HCT116 (cell line): ENCODE results near the gene GPR146. TPM values are rescaled to one million over a fixed set of nuclear protein-coding genes. Genes with fewer than 3 reads are reported as not detected.

Experiments used
- ATAC-seq: fragments of 200-7000 bp; cut with Tn5 transposase; 2 replicates; pipeline ENCODE4 v1.9.1; 2020; ENCODE audit warnings: mild to moderate bottlenecking, moderate library complexity
- BruUV-seq: library from RNA; stranded (reverse); fragments of 400-500 nt; replicated peaks from 2 replicates; lab custom pipeline; 2021; lab: Mats Ljungman, UMichigan
- CTCF ChIA-PET: fragments of 300-600 bp; sonication (Branson Sonifier 250); formaldehyde crosslinking; loops from one replicate; lab custom pipeline; 2021; ENCODE audit warnings: antibody characterized with exemption; lab: Charles Lee
- POLR2A ChIA-PET: fragments of 300-600, 350-600 bp; sonication (Branson Sonifier 250); formaldehyde crosslinking; loops from one replicate; lab custom pipeline; 2021; ENCODE audit warnings: antibody characterized with exemption; lab: Charles Lee
- RAD21 ChIA-PET, 2 experiments: fragments of 300-600 bp; sonication (Branson Sonifier 250); formaldehyde crosslinking; loops; one replicate each; lab custom pipeline; 2023; ENCODE audit warnings: low total read pairs in 2 of 2; ENCODE audit not compliant: uncharacterized antibody in 2 of 2, unreplicated experiment in 2 of 2, low non-redundant PET in 1 of 2; lab: Charles Lee
- DNase-seq: peaks from one replicate; pipeline ENCODE4 v3.0.0-alpha.2; 2010; ENCODE audit warnings: low read depth, low spot score
- H2AFZ ChIP-seq: fragments of 200-600 bp; shearing (Covaris generic), sonication (generic); 2 replicates; pipeline ENCODE4 v1.6.1; 2017; ENCODE audit warnings: low read depth, mixed run types, mixed read lengths, antibody characterized with exemption, low read length; ENCODE audit not compliant: poor library complexity, severe bottlenecking
- H3K27ac ChIP-seq: 2 replicates; pipeline ENCODE4 v1.5.1; 2012; ENCODE audit warnings: low read depth, low read length
- H3K27me3 ChIP-seq: fragments of 200-600 bp; sonication (generic); 2 replicates; pipeline ENCODE4 v1.6.1; 2016; ENCODE audit warnings: mixed run types, low read length, mixed read lengths; ENCODE audit not compliant: insufficient read depth
- H3K36me3 ChIP-seq, 2 experiments: fragments of 200-500 bp in 1 of 2; fragments of 200-600 bp in 1 of 2; sonication (Bioruptor generic) in 1 of 2; sonication (generic) in 1 of 2; 2 replicates each; pipeline versions ENCODE4 v1.5.1 to v1.6.1; 2014 to 2016; ENCODE audit warnings: low read length in 2 of 2, inconsistent platforms in 1 of 2, mixed read lengths in 1 of 2, mixed run types in 1 of 2; ENCODE audit not compliant: insufficient read depth in 2 of 2, control insufficient read depth in 1 of 2
- H3K4me1 ChIP-seq, 2 experiments: fragments of 200-600 bp in 1 of 2; sonication (generic) in 1 of 2; 2 replicates each; pipeline versions ENCODE4 v1.5.1 to v1.6.1; 2012 to 2017; ENCODE audit warnings: low read length in 2 of 2, inconsistent platforms in 1 of 2, mild to moderate bottlenecking in 1 of 2, mixed read lengths in 1 of 2, mixed run types in 1 of 2, moderate library complexity in 1 of 2; ENCODE audit not compliant: insufficient read depth in 2 of 2, control insufficient read depth in 1 of 2
- H3K4me2 ChIP-seq: fragments of 200-600 bp; sonication (generic); 2 replicates; pipeline ENCODE4 v1.6.1; 2017; ENCODE audit warnings: mixed run types, low read length, mixed read lengths
- H3K4me3 ChIP-seq, 2 experiments: fragments of 200-600 bp in 1 of 2; sonication (generic) in 1 of 2; replicated peaks in 1 of 2; 2 replicates each; pipeline ENCODE4 v1.5.1; 2011 to 2016; ENCODE audit warnings: low read length in 2 of 2, control low read depth in 1 of 2, low read depth in 1 of 2, mild to moderate bottlenecking in 1 of 2, mixed read lengths in 1 of 2, mixed run types in 1 of 2
- H3K79me2 ChIP-seq: fragments of 200-600 bp; sonication (generic); 2 replicates; pipeline ENCODE4 v1.6.1; 2017; ENCODE audit warnings: mild to moderate bottlenecking, mixed run types, low read length, moderate library complexity, mixed read lengths; ENCODE audit not compliant: insufficient read depth
- H3K9ac ChIP-seq: fragments of 200-600 bp; sonication (generic); 2 replicates; pipeline ENCODE4 v1.6.1; 2016; ENCODE audit warnings: low read length, mixed read lengths
- H3K9me2 ChIP-seq: fragments of 200-600 bp; sonication (generic), shearing (Covaris generic); 2 replicates; pipeline ENCODE4 v1.6.1; 2017; ENCODE audit warnings: mixed run types, mild to moderate bottlenecking, moderate library complexity; ENCODE audit not compliant: insufficient read depth
- H3K9me3 ChIP-seq, 2 experiments: fragments of 200-500 bp in 1 of 2; fragments of 200-600 bp in 1 of 2; sonication (Bioruptor generic) in 1 of 2; sonication (generic) in 1 of 2; 2 replicates each; pipeline ENCODE4 v1.6.1; 2014 to 2017; ENCODE audit warnings: low read length in 2 of 2, mixed read lengths in 2 of 2, inconsistent platforms in 1 of 2, low read depth in 1 of 2, mild to moderate bottlenecking in 1 of 2, mixed run types in 1 of 2, moderate library complexity in 1 of 2; ENCODE audit not compliant: control insufficient read depth in 1 of 2, insufficient read depth in 1 of 2
- H4K20me1 ChIP-seq: fragments of 200-600 bp; sonication (generic), shearing (Covaris generic); 2 replicates; pipeline ENCODE4 v1.6.1; 2017; ENCODE audit warnings: mixed run types, mild to moderate bottlenecking, moderate library complexity; ENCODE audit not compliant: insufficient read depth
- ATF3 ChIP-seq: IDR thresholded peaks from 2 replicates; pipeline ENCODE4 v1.6.1; 2012
- CBX3 ChIP-seq: IDR thresholded peaks from 2 replicates; pipeline ENCODE4 v1.6.1; 2012; ENCODE audit warnings: low read depth
- CEBPB ChIP-seq: IDR thresholded peaks from 2 replicates; pipeline ENCODE4 v1.6.1; 2012; ENCODE audit warnings: low read depth
- CTCF ChIP-seq, 3 experiments: fragments of 200-600 bp in 1 of 3; sonication (generic) in 1 of 3; IDR thresholded peaks in 2 of 3; conservative IDR thresholded peaks in 1 of 3; 2 replicates each; pipeline ENCODE4 v1.5.1; 2012 to 2017; ENCODE audit warnings: low read depth in 2 of 3, low read length in 2 of 3, antibody characterized with exemption in 1 of 3, borderline replicate concordance in 1 of 3, control low read depth in 1 of 3, mild to moderate bottlenecking in 1 of 3, mixed read lengths in 1 of 3, mixed run types in 1 of 3, moderate library complexity in 1 of 3; ENCODE audit not compliant: insufficient read depth in 1 of 3
- EGR1 ChIP-seq: IDR thresholded peaks from 2 replicates; pipeline ENCODE4 v1.6.1; 2012; ENCODE audit warnings: low read depth
- ELF1 ChIP-seq: IDR thresholded peaks from 2 replicates; pipeline ENCODE4 v1.6.1; 2012; ENCODE audit warnings: low read depth, borderline replicate concordance
- EZH2 ChIP-seq: fragments of 200-600 bp; sonication (generic); IDR thresholded peaks from 2 replicates; pipeline ENCODE4 v1.6.1; 2017; ENCODE audit warnings: antibody characterized with exemption, mixed run types
- EZH2phosphoT487 ChIP-seq: fragments of 200-600 bp; IDR thresholded peaks from 2 replicates; pipeline ENCODE4 v1.6.1; 2018; ENCODE audit warnings: antibody characterized with exemption, borderline replicate concordance
- FOSL1 ChIP-seq: IDR thresholded peaks from 2 replicates; pipeline ENCODE4 v1.6.1; 2012; ENCODE audit warnings: low read depth
- JUND ChIP-seq: IDR thresholded peaks from 2 replicates; pipeline ENCODE4 v1.6.1; 2012
- POLR2AphosphoS5 ChIP-seq: IDR thresholded peaks from 2 replicates; pipeline ENCODE4 v1.6.1; 2011; ENCODE audit warnings: mild to moderate bottlenecking, low read depth, low read length, moderate library complexity
- SIN3A ChIP-seq: IDR thresholded peaks from 2 replicates; pipeline ENCODE4 v1.6.1; 2012; ENCODE audit warnings: low read depth
- SP1 ChIP-seq: IDR thresholded peaks from 2 replicates; pipeline ENCODE4 v1.6.1; 2012; ENCODE audit warnings: low read depth
- TCF7L2 ChIP-seq: IDR thresholded peaks from 2 replicates; pipeline ENCODE4 v1.7.0; 2011; ENCODE audit warnings: borderline replicate concordance, inconsistent platforms; ENCODE audit not compliant: insufficient read depth, insufficient read length; ENCODE audit errors: extremely low read depth
- YY1 ChIP-seq: IDR thresholded peaks from 2 replicates; pipeline ENCODE4 v1.6.1; 2011; ENCODE audit warnings: low read length, low read depth, moderate library complexity, mild to moderate bottlenecking; ENCODE audit not compliant: insufficient replicate concordance; ENCODE audit errors: extremely low read depth
- ZFX ChIP-seq: fragments of 450-650 bp; IDR thresholded peaks from 2 replicates; pipeline ENCODE4 v1.6.1; 2017
- intact Hi-C: fragments of 100-400 bp; cut with micrococcal nuclease; formaldehyde crosslinking; loops from 2 replicates; pipeline ENCODE4 v1.10.0; 2022
- total RNA-seq: library from RNA; stranded (reverse); gene quantifications from one replicate; pipeline ENCODE4 v1.2.1, GENCODE V29; 2021; ENCODE audit not compliant: unreplicated experiment

Gene GPR146
- total RNA-seq, 1 experiment from 2014 or later = 2.4 TPM

DNA sequence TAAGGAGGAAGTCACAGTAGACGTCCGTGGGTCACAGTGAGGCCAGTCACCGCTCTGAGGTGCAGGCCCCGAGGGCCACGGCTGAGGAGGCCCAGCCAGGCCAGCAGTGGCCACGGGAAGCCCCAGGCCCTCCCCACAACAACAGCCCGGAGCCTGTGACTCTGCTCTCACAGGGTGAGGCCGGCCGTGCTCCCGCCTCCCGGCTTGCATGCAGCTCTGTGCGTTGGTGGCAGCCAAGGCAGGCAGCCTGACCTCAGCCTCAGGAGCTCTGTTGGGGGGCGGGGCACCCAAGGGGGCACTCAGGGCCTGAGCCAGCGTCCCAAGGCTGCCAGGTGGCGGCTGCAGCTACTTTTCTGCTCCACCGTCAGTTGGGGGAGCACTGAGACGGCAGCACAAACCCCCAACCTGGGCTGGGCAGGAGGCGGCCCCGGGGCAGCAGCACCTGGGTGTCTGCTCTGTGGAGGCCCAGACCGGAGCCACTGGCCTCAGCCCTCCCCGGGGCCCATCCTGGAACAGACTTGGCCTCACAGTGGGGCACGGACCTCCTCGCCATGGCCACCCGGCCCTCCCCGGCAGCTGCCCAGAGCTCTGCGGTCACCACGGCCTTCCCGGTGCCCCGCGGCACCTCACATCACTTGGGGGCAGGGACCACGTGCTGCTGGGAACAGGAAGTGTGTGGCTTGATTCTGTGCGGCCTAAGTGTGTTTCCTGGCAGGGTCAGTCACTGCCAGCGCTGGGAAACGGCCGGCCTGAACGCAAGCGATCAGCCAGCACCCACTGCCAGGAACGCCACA is 48.1 kb upstream of the GPR146 start:
- no peak overlapping the region for H2AFZ ChIP-seq
- DNase-seq (no peak), ATAC-seq (no peak)
- ChIA-PET RAD21 (no interaction called here), CTCF (interaction anchor here (2.0 kb wide), 1 partner anchor 69 kb away, joined by 5 read pairs; no protein-coding TSS in a partner anchor), POLR2A (no interaction called here)
- H3K4me1 ChIP-seq = peaks cover 0 to 9% of the 10 kb centered on the region in 2 experiments; a peak in 2 of 4 replicates
- BruUV-seq = no TSS peak
- H3K4me2 ChIP-seq = no peak overlapping the region
- no peaks in the 10 kb centered on the region; a peak in 1 of 4 replicates for H3K36me3 ChIP-seq
- no peaks in the 10 kb centered on the region for H3K27me3 ChIP-seq
- no peaks in the 10 kb centered on the region for H3K9me2 ChIP-seq
- no peak overlapping the region for H3K9ac ChIP-seq
- no peaks in the 10 kb centered on the region for H3K9me3 ChIP-seq
- TF ChIP-seq POLR2AphosphoS5 (no peak), SIN3A (no peak)
- H4K20me1 ChIP-seq = no peaks in the 10 kb centered on the region
- intact Hi-C loops = no loop called here
- no peak overlapping the region for H3K27ac ChIP-seq
- no peak overlapping the region for H3K4me3 ChIP-seq
- no peaks in the 10 kb centered on the region for H3K79me2 ChIP-seq

GRCh38 chr7:997404-998395 is 46.6 kb upstream of the GPR146 start:
- CTCF ChIA-PET = interaction anchor here (2.0 kb wide), 1 partner anchor 68 kb away, joined by 5 read pairs; no protein-coding TSS in a partner anchor
- TF ChIP-seq SP1 = no peak
- no peak for TF ChIP-seq EZH2phosphoT487
- TF ChIP-seq ATF3 = no peak
- TF ChIP-seq JUND = no peak
- no peak for TF ChIP-seq FOSL1
- no peak for TF ChIP-seq EZH2
- TF ChIP-seq EGR1 = no peak
- no peak for TF ChIP-seq SIN3A
- TF ChIP-seq CBX3 = no peak
- no peak for TF ChIP-seq ELF1
- no peak for TF ChIP-seq CEBPB
- TF ChIP-seq CTCF (IDR thresholded peaks at IDR 0.05 in 2 of 3, conservative IDR thresholded peaks at IDR 0.05 in 1 of 3; ENCODE audit: borderline replicate concordance in 1 of 3, insufficient read depth in 1 of 3, low read depth in 2 of 3, low read length in 2 of 3) = no peak
- TF ChIP-seq TCF7L2 = no peak
- TF ChIP-seq ZFX = no peak
- TF ChIP-seq POLR2AphosphoS5 = no peak
- TF ChIP-seq YY1 = no peak

More at GRCh38 chr7:997404-998395, 46.6 kb upstream of the GPR146 start:
- Histone ChIP-seq H3K4me1 (peaks cover 0 to 7% of the 10 kb centered on the region in 2 experiments; a peak in 2 of 4 replicates), H3K79me2 (no peaks in the 10 kb centered on the region), H3K4me3 (no peak overlapping the region), H3K9me2 (no peaks in the 10 kb centered on the region), H3K27ac (no peak overlapping the region), H3K9ac (no peak overlapping the region), H3K4me2 (no peak overlapping the region), H3K27me3 (no peaks in the 10 kb centered on the region), H3K9me3 (no peaks in the 10 kb centered on the region), H4K20me1 (no peaks in the 10 kb centered on the region), H3K36me3 (no peaks in the 10 kb centered on the region; a peak in 1 of 4 replicates), H2AFZ (no peak overlapping the region)
- ATAC-seq (no peak), DNase-seq (no peak)
- RAD21 ChIA-PET = no interaction called here
- POLR2A ChIA-PET = no interaction called here
- intact Hi-C loops = no loop called here
- no TSS peak for BruUV-seq
